Liver (tissue), 9 donors: Measurements from ENCODE around the gene PARP9. TPM values are rescaled to one million over a fixed set of nuclear protein-coding genes. Genes with fewer than 3 reads are reported as not detected.

Experiments used
- DNase-seq: peaks from one replicate; pipeline ENCODE4 v3.0.0-alpha.2; 2017; ENCODE audit warnings: low spot score
- H3K27ac ChIP-seq, 2 donors: one replicate each; pipeline ENCODE4 v1.7.0; 2013; ENCODE audit warnings: inconsistent platforms in 2 of 2, low read length in 2 of 2, control low read depth in 1 of 2, low read depth in 1 of 2, mild to moderate bottlenecking in 1 of 2
- H3K27me3 ChIP-seq, 4 donors: one replicate each; pipeline versions ENCODE4 v1.6.1 to v1.7.0; 2013; ENCODE audit warnings: low read length in 3 of 4, inconsistent platforms in 1 of 4, mild to moderate bottlenecking in 1 of 4, moderate library complexity in 1 of 4; ENCODE audit not compliant: control insufficient read depth in 4 of 4, insufficient read depth in 4 of 4
- H3K36me3 ChIP-seq, 4 donors: one replicate each; pipeline versions ENCODE4 v1.6.1 to v1.7.0; 2013; ENCODE audit warnings: low read length in 3 of 4, mild to moderate bottlenecking in 3 of 4, low read depth in 1 of 4, moderate library complexity in 1 of 4; ENCODE audit not compliant: control insufficient read depth in 4 of 4, insufficient read depth in 3 of 4
- H3K4me1 ChIP-seq, 4 donors: one replicate each; pipeline versions ENCODE4 v1.6.1 to v1.7.0; 2013; ENCODE audit warnings: low read length in 3 of 4, mild to moderate bottlenecking in 3 of 4, moderate library complexity in 1 of 4; ENCODE audit not compliant: control insufficient read depth in 4 of 4, insufficient read depth in 4 of 4
- H3K4me3 ChIP-seq, 3 donors: one replicate each; pipeline versions ENCODE4 v1.6.1 to v1.7.0; 2013; ENCODE audit warnings: low read length in 3 of 3, control low read depth in 1 of 3, low read depth in 1 of 3, mild to moderate bottlenecking in 1 of 3
- H3K9ac ChIP-seq, 2 donors: one replicate each; pipeline ENCODE4 v1.7.0; 2013; ENCODE audit warnings: low read length in 2 of 2, mild to moderate bottlenecking in 2 of 2, moderate library complexity in 2 of 2, control low read depth in 1 of 2, low read depth in 1 of 2
- H3K9me3 ChIP-seq, 4 donors: one replicate each; pipeline versions ENCODE4 v1.6.1 to v1.7.0; 2013; ENCODE audit warnings: low read length in 3 of 4; ENCODE audit not compliant: control insufficient read depth in 4 of 4
- CTCF ChIP-seq: fragments of 150-350 bp; IDR thresholded peaks from 2 replicates; pipeline ENCODE4 v1.5.1; 2017; ENCODE audit warnings: improper control_type of control experiment, low read depth, low read length; ENCODE audit not compliant: missing input control
- FOXA1 ChIP-seq: IDR thresholded peaks from 2 replicates; pipeline ENCODE4 v1.6.1; 2016; ENCODE audit warnings: antibody characterized with exemption
- FOXA2 ChIP-seq: IDR thresholded peaks from 2 replicates; pipeline ENCODE4 v1.6.1; 2016; ENCODE audit warnings: antibody characterized with exemption
- HNF4A ChIP-seq, 2 donors: conservative IDR thresholded peaks; 2 replicates each; pipeline ENCODE4 v1.6.1; 2016; ENCODE audit warnings: antibody characterized with exemption in 2 of 2, mild to moderate bottlenecking in 2 of 2
- HNF4G ChIP-seq: IDR thresholded peaks from 2 replicates; pipeline ENCODE4 v1.6.1; 2016; ENCODE audit warnings: antibody characterized with exemption
- JUND ChIP-seq, 2 donors: IDR thresholded peaks; 2 replicates each; pipeline ENCODE4 v1.6.1; 2016; ENCODE audit warnings: antibody characterized with exemption in 2 of 2
- MAX ChIP-seq: IDR thresholded peaks from 2 replicates; pipeline ENCODE4 v1.6.1; 2016; ENCODE audit warnings: antibody characterized with exemption
- RAD21 ChIP-seq, 2 donors: IDR thresholded peaks; 2 replicates each; pipeline ENCODE4 v1.6.1; 2016; ENCODE audit warnings: antibody characterized with exemption in 2 of 2, mild to moderate bottlenecking in 2 of 2
- RXRA ChIP-seq, 2 donors: IDR thresholded peaks; 2 replicates each; pipeline ENCODE4 v1.6.1; 2017 to 2018; ENCODE audit warnings: antibody characterized with exemption in 2 of 2, mild to moderate bottlenecking in 1 of 2
- WGBS: extraction: QIAGEN DNeasy Blood & Tissue Kit; methylation state at CpG from one replicate; pipeline ENCODE4 v1.1.7; 2013; 5-methylcytosine and 5-hydroxymethylcytosine counted together
- polyA plus RNA-seq, 2 donors: library from polyadenylated mRNA; stranded (reverse) in 1 of 2; unstranded in 1 of 2; fragments of 200-250 nt in 1 of 2; fragments of >200 nt in 1 of 2; fragmentation: Nextera tagmentation in 1 of 2; extraction: Ambion mirVana in 1 of 2; gene quantifications; one replicate each; pipeline versions ENCODE4 v1.2.1 to v1.2.3, GENCODE V29; 2013 to 2015
- total RNA-seq, 2 donors: library from RNA; depleted of rRNA; stranded (reverse); fragments of >200 nt; gene quantifications; one replicate each; pipeline ENCODE4 v1.2.3, GENCODE V29; 2014
- TF ChIP-seq, protein P1 (sequence below): IDR thresholded peaks from 2 replicates; pipeline ENCODE4 v1.6.1; 2016; ENCODE audit warnings: antibody characterized with exemption
- TF ChIP-seq, protein P2 (sequence below): IDR thresholded peaks from 2 replicates; pipeline ENCODE4 v1.6.1; 2016; ENCODE audit warnings: antibody characterized with exemption
- donor health status: healthy.
- donor health status: healthy.
- donor health status: healthy.
- donor health status: healthy.
- donor health status: healthy.

PARP9 gene
- total and polyA plus RNA-seq, 4 donors, result 34.8 to 74.0 (median 48.9) TPM

- peaks cover 0 to 13% (median 12%) of the 10 kb centered on the region in 4 donors for H3K4me1 ChIP-seq
- no peak for TF ChIP-seq HNF4G
- TF ChIP-seq, protein P1, sequence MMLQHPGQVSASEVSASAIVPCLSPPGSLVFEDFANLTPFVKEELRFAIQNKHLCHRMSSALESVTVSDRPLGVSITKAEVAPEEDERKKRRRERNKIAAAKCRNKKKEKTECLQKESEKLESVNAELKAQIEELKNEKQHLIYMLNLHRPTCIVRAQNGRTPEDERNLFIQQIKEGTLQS, result no peak
- no peak for TF ChIP-seq RAD21 (IDR thresholded peaks at IDR 0.05)
- TF ChIP-seq JUND (IDR thresholded peaks at IDR 0.05), result no peak
- H3K27ac ChIP-seq, result no peak overlapping the region
- no peak overlapping the region for H3K9ac ChIP-seq
- no peaks in the 10 kb centered on the region for H3K36me3 ChIP-seq
- H3K9me3 ChIP-seq, result no peaks in the 10 kb centered on the region
- no peaks in the 10 kb centered on the region for H3K27me3 ChIP-seq
- H3K4me3 ChIP-seq, result no peak overlapping the region
- DNase-seq, result no peak
These were observed 44.4 kb downstream of the PARP9 start for GRCh38 chr3:122519693-122520092.

GRCh38 chr3:122516846-122517360 is 47.2 kb downstream of the PARP9 start:
- 93% methylated on average over 6 of the region's 6 CpGs for WGBS
- H3K9me3 ChIP-seq, result no peaks in the 10 kb centered on the region
- no peak for TF ChIP-seq FOXA1
- TF ChIP-seq RXRA (IDR thresholded peaks at IDR 0.05), result no peak
- TF ChIP-seq MAX, result no peak
- TF ChIP-seq CTCF, result no peak
- no peak for TF ChIP-seq JUND (IDR thresholded peaks at IDR 0.05)
- no peak for DNase-seq
- no peak overlapping the region for H3K27ac ChIP-seq
- no peak overlapping the region for H3K4me3 ChIP-seq
- no peaks in the 10 kb centered on the region for H3K27me3 ChIP-seq
- H3K9ac ChIP-seq, result no peak overlapping the region
- H3K4me1 ChIP-seq, result peaks cover 2 to 31% (median 20%) of the 10 kb centered on the region in 4 donors
- H3K36me3 ChIP-seq, result no peaks in the 10 kb centered on the region

DNA sequence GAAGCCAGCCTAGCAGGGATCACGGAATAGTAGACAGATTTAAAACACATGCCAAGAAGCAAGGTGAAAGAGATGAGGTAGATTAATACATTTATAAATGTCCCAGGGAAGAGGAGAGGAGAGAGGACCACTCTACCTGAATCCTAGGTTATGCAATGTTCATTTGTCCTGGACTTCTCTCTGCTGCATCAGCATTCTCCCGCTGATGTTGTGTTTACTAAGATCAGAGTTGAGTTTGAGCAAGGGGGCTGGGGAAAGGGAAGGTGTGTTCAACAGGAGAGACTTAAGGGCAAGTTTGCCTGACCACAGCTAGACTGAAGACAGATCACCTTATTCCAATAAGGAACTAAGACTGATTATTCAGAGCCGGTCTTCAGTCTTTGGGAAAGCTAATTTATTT is 48.2 kb downstream of the PARP9 start:
- Histone ChIP-seq H3K4me3 (no peak overlapping the region), H3K27ac (no peak overlapping the region), H3K9ac (no peak overlapping the region), H3K9me3 (no peaks in the 10 kb centered on the region), H3K36me3 (no peaks in the 10 kb centered on the region), H3K4me1 (peaks cover 3 to 40% (median 29%) of the 10 kb centered on the region in 4 donors), H3K27me3 (no peaks in the 10 kb centered on the region)
- TF ChIP-seq HNF4A (conservative IDR thresholded peaks at IDR 0.05), result peak; percentile 60 to 74
- TF ChIP-seq RAD21 (IDR thresholded peaks at IDR 0.05), result peak; percentile 15 to 47
- TF ChIP-seq RXRA (IDR thresholded peaks at IDR 0.05), result peak in 1 of 2 donors; percentile 41
- TF ChIP-seq FOXA2, result no peak
- TF ChIP-seq, protein P1, result peak; percentile 32
- peak in 1 of 2 donors; percentile 27 for TF ChIP-seq JUND (IDR thresholded peaks at IDR 0.05)
- 55% methylated on average over 3 of the region's 3 CpGs for WGBS
- DNase-seq, result no peak

- peaks cover 3 to 47% (median 35%) of the 10 kb centered on the region in 4 donors for H3K4me1 ChIP-seq
- H3K27ac ChIP-seq, result peak overlapping the region; percentile 95 to 98
- no peak for TF ChIP-seq FOXA2
- TF ChIP-seq, protein P2, sequence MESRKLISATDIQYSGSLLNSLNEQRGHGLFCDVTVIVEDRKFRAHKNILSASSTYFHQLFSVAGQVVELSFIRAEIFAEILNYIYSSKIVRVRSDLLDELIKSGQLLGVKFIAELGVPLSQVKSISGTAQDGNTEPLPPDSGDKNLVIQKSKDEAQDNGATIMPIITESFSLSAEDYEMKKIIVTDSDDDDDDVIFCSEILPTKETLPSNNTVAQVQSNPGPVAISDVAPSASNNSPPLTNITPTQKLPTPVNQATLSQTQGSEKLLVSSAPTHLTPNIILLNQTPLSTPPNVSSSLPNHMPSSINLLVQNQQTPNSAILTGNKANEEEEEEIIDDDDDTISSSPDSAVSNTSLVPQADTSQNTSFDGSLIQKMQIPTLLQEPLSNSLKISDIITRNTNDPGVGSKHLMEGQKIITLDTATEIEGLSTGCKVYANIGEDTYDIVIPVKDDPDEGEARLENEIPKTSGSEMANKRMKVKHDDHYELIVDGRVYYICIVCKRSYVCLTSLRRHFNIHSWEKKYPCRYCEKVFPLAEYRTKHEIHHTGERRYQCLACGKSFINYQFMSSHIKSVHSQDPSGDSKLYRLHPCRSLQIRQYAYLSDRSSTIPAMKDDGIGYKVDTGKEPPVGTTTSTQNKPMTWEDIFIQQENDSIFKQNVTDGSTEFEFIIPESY, result no peak
- DNase-seq, result no peak
- no peaks in the 10 kb centered on the region for H3K9me3 ChIP-seq
- H3K27me3 ChIP-seq, result no peaks in the 10 kb centered on the region
- 41% methylated on average over 19 of the region's 19 CpGs for WGBS
- H3K36me3 ChIP-seq, result no peaks in the 10 kb centered on the region
- H3K9ac ChIP-seq, result peak overlapping the region in 1 of 2 donors; percentile 82
- peak overlapping the region; percentile 82 to 95 (median 89) for H3K4me3 ChIP-seq
These were observed 49.1 kb downstream of the PARP9 start for GRCh38 chr3:122515020-122515468.
